Activated CD4-positive, alpha-beta memory T cell treated with anti-CD3 and anti-CD28 coated beads for 36 hours (primary cell): ENCODE results near the gene ATP2B3. TPM values are rescaled to one million over a fixed set of nuclear protein-coding genes. Genes with fewer than 3 reads are reported as not detected.

ENCODE experiments used
- CTCF ChIA-PET: fragments of 350-600 bp; sonication (Branson Sonifier 250); formaldehyde crosslinking; loops from one replicate; lab custom pipeline; 2021; ENCODE audit warnings: antibody characterized with exemption, inconsistent platforms; lab: Charles Lee
- POLR2A ChIA-PET: fragments of 350-600 bp; sonication (Branson Sonifier 250); formaldehyde crosslinking; loops from one replicate; lab custom pipeline; 2021; ENCODE audit warnings: antibody characterized with exemption; lab: Charles Lee
- DNase-seq: peaks from one replicate; pipeline ENCODE4 v3.0.0-alpha.2; 2020
- H3K27ac Mint-ChIP-seq: one replicate; pipeline ENCODE4 v1.8.0; 2021; ENCODE audit warnings: mixed read lengths
- H3K27me3 Mint-ChIP-seq: one replicate; pipeline ENCODE4 v1.8.0; 2021; ENCODE audit warnings: mixed read lengths
- H3K36me3 Mint-ChIP-seq: one replicate; pipeline ENCODE4 v1.8.0; 2021; ENCODE audit warnings: mixed read lengths
- H3K4me1 Mint-ChIP-seq: one replicate; pipeline ENCODE4 v1.8.0; 2021; ENCODE audit warnings: low read depth, mixed read lengths
- H3K4me3 Mint-ChIP-seq: one replicate; pipeline ENCODE4 v1.8.0; 2021; ENCODE audit warnings: mild to moderate bottlenecking, mixed read lengths
- H3K9me3 Mint-ChIP-seq: one replicate; pipeline ENCODE4 v1.8.0; 2021; ENCODE audit warnings: mixed read lengths
- intact Hi-C: fragments of 100-400 bp; cut with micrococcal nuclease; formaldehyde crosslinking; loops from one replicate; pipeline ENCODE4 v1.15.1; 2023
- total RNA-seq, 2 experiments: library from RNA; stranded (reverse); gene quantifications; one replicate each; pipeline ENCODE4 v1.2.3, GENCODE V29; 2021

Gene ATP2B3
- total RNA-seq, 2 experiments from 2014 or later = not detected

- no peaks in the 10 kb centered on the region for H3K9me3 Mint-ChIP-seq
- no peaks in the 10 kb centered on the region for H3K27me3 Mint-ChIP-seq
- H3K36me3 Mint-ChIP-seq = no peaks in the 10 kb centered on the region
- H3K4me1 Mint-ChIP-seq = peaks cover 2% of the 10 kb centered on the region
- ChIA-PET POLR2A (no interaction called here), CTCF (interaction anchor here (0.9 kb wide), 1 partner anchor 15 kb away, joined by 3 read pairs; no protein-coding TSS in a partner anchor)
- DNase-seq = no peak
- no peak overlapping the region for H3K27ac Mint-ChIP-seq
- H3K4me3 Mint-ChIP-seq = no peak overlapping the region
- intact Hi-C loops = no loop called here
Measured at GRCh38 chrX:153491351-153491914, 26.0 kb upstream of the ATP2B3 start.

GRCh38 chrX:153491918-153492317 is 25.5 kb upstream of the ATP2B3 start:
- Mint-ChIP-seq H3K9me3 (no peaks in the 10 kb centered on the region), H3K27ac (no peak overlapping the region), H3K4me1 (peaks cover 2% of the 10 kb centered on the region), H3K27me3 (no peaks in the 10 kb centered on the region), H3K36me3 (no peaks in the 10 kb centered on the region), H3K4me3 (no peak overlapping the region)
- DNase-seq = no peak
- ChIA-PET CTCF (interaction anchor here (0.9 kb wide), 1 partner anchor 14 kb away, joined by 3 read pairs; no protein-coding TSS in a partner anchor), POLR2A (no interaction called here)
- intact Hi-C loops = no loop called here

- Mint-ChIP-seq H3K27me3 (no peaks in the 10 kb centered on the region), H3K27ac (no peak overlapping the region), H3K4me3 (no peak overlapping the region), H3K4me1 (peaks cover 2% of the 10 kb centered on the region), H3K36me3 (no peaks in the 10 kb centered on the region), H3K9me3 (no peaks in the 10 kb centered on the region)
- ChIA-PET POLR2A (no interaction called here), CTCF (interaction anchor here (0.9 kb wide), 1 partner anchor 14 kb away, joined by 3 read pairs; no protein-coding TSS in a partner anchor)
- DNase-seq = no peak
- intact Hi-C loops = no loop called here
Measured at GRCh38 chrX:153492543-153492942, 24.9 kb upstream of the ATP2B3 start.

- H3K9me3 Mint-ChIP-seq = no peaks in the 10 kb centered on the region
- H3K4me1 Mint-ChIP-seq = peaks cover 2% of the 10 kb centered on the region
- ChIA-PET CTCF (no interaction called here), POLR2A (no interaction called here)
- no peaks in the 10 kb centered on the region for H3K36me3 Mint-ChIP-seq
- H3K27me3 Mint-ChIP-seq = no peaks in the 10 kb centered on the region
- DNase-seq = no peak
- intact Hi-C loops = no loop called here
- no peak overlapping the region for H3K27ac Mint-ChIP-seq
- no peak overlapping the region for H3K4me3 Mint-ChIP-seq
Measured at GRCh38 chrX:153493085-153493484, 24.4 kb upstream of the ATP2B3 start.

- Mint-ChIP-seq H3K27me3 (no peaks in the 10 kb centered on the region), H3K4me3 (no peak overlapping the region), H3K36me3 (no peaks in the 10 kb centered on the region), H3K27ac (no peak overlapping the region), H3K9me3 (no peaks in the 10 kb centered on the region), H3K4me1 (peaks cover 2% of the 10 kb centered on the region)
- no peak for DNase-seq
- CTCF ChIA-PET = no interaction called here
- POLR2A ChIA-PET = no interaction called here
- intact Hi-C loops = no loop called here
Measured at GRCh38 chrX:153494061-153494460, 23.4 kb upstream of the ATP2B3 start.

- ChIA-PET POLR2A (no interaction called here), CTCF (no interaction called here)
- Mint-ChIP-seq H3K9me3 (no peaks in the 10 kb centered on the region), H3K27ac (no peak within 1 kb of the TSS), H3K36me3 (no peaks in the 10 kb centered on the region), H3K27me3 (no peaks in the 10 kb centered on the region), H3K4me1 (peaks cover 2% of the 10 kb centered on the region), H3K4me3 (no peak within 1 kb of the TSS)
- DNase-seq = peak; percentile 15
- intact Hi-C loops = no loop called here
Measured at GRCh38 chrX:153494541-153495361, 22.7 kb upstream of the ATP2B3 start, which contains the start of gene BGN. TSS of gene BGN (plus strand) at chrX:153494980. CDS start at chrX:153504632, 9,652 bp downstream.

- H3K9me3 Mint-ChIP-seq = no peaks in the 10 kb centered on the region
- H3K27me3 Mint-ChIP-seq = no peaks in the 10 kb centered on the region
- no peak for DNase-seq
- intact Hi-C loops = no loop called here
- H3K4me1 Mint-ChIP-seq = peaks cover 2% of the 10 kb centered on the region
- H3K36me3 Mint-ChIP-seq = no peaks in the 10 kb centered on the region
- ChIA-PET POLR2A (no interaction called here), CTCF (no interaction called here)
- H3K27ac Mint-ChIP-seq = no peak overlapping the region
- no peak overlapping the region for H3K4me3 Mint-ChIP-seq
Measured at GRCh38 chrX:153495362-153495751, 22.1 kb upstream of the ATP2B3 start.

GRCh38 chrX:153495903-153496589 is 21.4 kb upstream of the ATP2B3 start:
- Mint-ChIP-seq H3K27me3 (no peaks in the 10 kb centered on the region), H3K27ac (no peak overlapping the region), H3K9me3 (no peaks in the 10 kb centered on the region), H3K4me3 (no peak overlapping the region), H3K4me1 (peaks cover 2% of the 10 kb centered on the region), H3K36me3 (no peaks in the 10 kb centered on the region)
- CTCF ChIA-PET = no interaction called here
- DNase-seq = no peak
- intact Hi-C loops = no loop called here
- POLR2A ChIA-PET = no interaction called here

- Mint-ChIP-seq H3K9me3 (no peaks in the 10 kb centered on the region), H3K27ac (no peak overlapping the region), H3K4me1 (peaks cover 2% of the 10 kb centered on the region), H3K27me3 (no peaks in the 10 kb centered on the region), H3K36me3 (no peaks in the 10 kb centered on the region), H3K4me3 (no peak overlapping the region)
- CTCF ChIA-PET = no interaction called here
- DNase-seq = no peak
- intact Hi-C loops = no loop called here
- POLR2A ChIA-PET = no interaction called here
Measured at GRCh38 chrX:153496590-153496959, 20.9 kb upstream of the ATP2B3 start.

GRCh38 chrX:153498453-153498852 is 19.0 kb upstream of the ATP2B3 start:
- CTCF ChIA-PET = no interaction called here
- Mint-ChIP-seq H3K36me3 (no peaks in the 10 kb centered on the region), H3K27ac (no peak overlapping the region), H3K9me3 (no peaks in the 10 kb centered on the region), H3K27me3 (no peaks in the 10 kb centered on the region), H3K4me3 (no peak overlapping the region), H3K4me1 (peaks cover 2% of the 10 kb centered on the region)
- intact Hi-C loops = no loop called here
- POLR2A ChIA-PET = no interaction called here
- DNase-seq = no peak

- Mint-ChIP-seq H3K27ac (no peak overlapping the region), H3K9me3 (no peaks in the 10 kb centered on the region), H3K27me3 (no peaks in the 10 kb centered on the region), H3K4me1 (peaks cover 2% of the 10 kb centered on the region), H3K36me3 (no peaks in the 10 kb centered on the region), H3K4me3 (no peak overlapping the region)
- CTCF ChIA-PET = no interaction called here
- intact Hi-C loops = no loop called here
- POLR2A ChIA-PET = no interaction called here
- DNase-seq = no peak
Measured at GRCh38 chrX:153499341-153499740, 18.1 kb upstream of the ATP2B3 start.

GRCh38 chrX:153499876-153500275 is 17.6 kb upstream of the ATP2B3 start:
- H3K4me3 Mint-ChIP-seq = no peak overlapping the region
- ChIA-PET POLR2A (no interaction called here), CTCF (no interaction called here)
- H3K27ac Mint-ChIP-seq = no peak overlapping the region
- H3K9me3 Mint-ChIP-seq = no peaks in the 10 kb centered on the region
- H3K27me3 Mint-ChIP-seq = no peaks in the 10 kb centered on the region
- intact Hi-C loops = no loop called here
- DNase-seq = no peak
- peaks cover 2% of the 10 kb centered on the region for H3K4me1 Mint-ChIP-seq
- H3K36me3 Mint-ChIP-seq = no peaks in the 10 kb centered on the region
